Activated CD4-positive, alpha-beta memory T cell treated with anti-CD3 and anti-CD28 coated beads for 36 hours (primary cell): ENCODE data around the gene LIFR. TPM values are rescaled to one million over a fixed set of nuclear protein-coding genes. Genes with fewer than 3 reads are reported as not detected.

ENCODE experiments used
- CTCF ChIA-PET: fragments of 350-600 bp; sonication (Branson Sonifier 250); formaldehyde crosslinking; loops from one replicate; lab custom pipeline; 2021; ENCODE audit warnings: antibody characterized with exemption, inconsistent platforms; lab: Charles Lee
- POLR2A ChIA-PET: fragments of 350-600 bp; sonication (Branson Sonifier 250); formaldehyde crosslinking; loops from one replicate; lab custom pipeline; 2021; ENCODE audit warnings: antibody characterized with exemption; lab: Charles Lee
- DNase-seq: peaks from one replicate; pipeline ENCODE4 v3.0.0-alpha.2; 2020
- H3K27ac Mint-ChIP-seq: one replicate; pipeline ENCODE4 v1.8.0; 2021; ENCODE audit warnings: mixed read lengths
- H3K27me3 Mint-ChIP-seq: one replicate; pipeline ENCODE4 v1.8.0; 2021; ENCODE audit warnings: mixed read lengths
- H3K36me3 Mint-ChIP-seq: one replicate; pipeline ENCODE4 v1.8.0; 2021; ENCODE audit warnings: mixed read lengths
- H3K4me1 Mint-ChIP-seq: one replicate; pipeline ENCODE4 v1.8.0; 2021; ENCODE audit warnings: low read depth, mixed read lengths
- H3K4me3 Mint-ChIP-seq: one replicate; pipeline ENCODE4 v1.8.0; 2021; ENCODE audit warnings: mild to moderate bottlenecking, mixed read lengths
- H3K9me3 Mint-ChIP-seq: one replicate; pipeline ENCODE4 v1.8.0; 2021; ENCODE audit warnings: mixed read lengths
- intact Hi-C: fragments of 100-400 bp; cut with micrococcal nuclease; formaldehyde crosslinking; loops from one replicate; pipeline ENCODE4 v1.15.1; 2023
- total RNA-seq, 2 experiments: library from RNA; stranded (reverse); gene quantifications; one replicate each; pipeline ENCODE4 v1.2.3, GENCODE V29; 2021

Gene LIFR
- total RNA-seq, 2 experiments from 2014 or later = 0.05 to 0.14 TPM

GRCh38 chr5:38596981-38597380, 40.5 kb upstream of the LIFR start:
- no peak for DNase-seq
- intact Hi-C loops = no loop called here
- Mint-ChIP-seq H3K36me3 (no peaks in the 10 kb centered on the region), H3K9me3 (no peaks in the 10 kb centered on the region), H3K27me3 (peaks cover 6% of the 10 kb centered on the region), H3K27ac (no peak overlapping the region), H3K4me3 (no peak overlapping the region), H3K4me1 (no peaks in the 10 kb centered on the region)
- ChIA-PET CTCF (no interaction called here), POLR2A (no interaction called here)

GRCh38 chr5:38595132-38595745, 38.8 kb upstream of the LIFR start:
- no peak for DNase-seq
- ChIA-PET POLR2A (no interaction called here), CTCF (interaction anchor here (1.5 kb wide), 1 partner anchor 16 kb away, joined by 3 read pairs; no protein-coding TSS in a partner anchor)
- intact Hi-C loops = no loop called here
- Mint-ChIP-seq H3K36me3 (no peaks in the 10 kb centered on the region), H3K4me1 (no peaks in the 10 kb centered on the region), H3K27ac (no peak overlapping the region), H3K9me3 (no peaks in the 10 kb centered on the region), H3K27me3 (peaks cover 6% of the 10 kb centered on the region), H3K4me3 (no peak overlapping the region)

DNA sequence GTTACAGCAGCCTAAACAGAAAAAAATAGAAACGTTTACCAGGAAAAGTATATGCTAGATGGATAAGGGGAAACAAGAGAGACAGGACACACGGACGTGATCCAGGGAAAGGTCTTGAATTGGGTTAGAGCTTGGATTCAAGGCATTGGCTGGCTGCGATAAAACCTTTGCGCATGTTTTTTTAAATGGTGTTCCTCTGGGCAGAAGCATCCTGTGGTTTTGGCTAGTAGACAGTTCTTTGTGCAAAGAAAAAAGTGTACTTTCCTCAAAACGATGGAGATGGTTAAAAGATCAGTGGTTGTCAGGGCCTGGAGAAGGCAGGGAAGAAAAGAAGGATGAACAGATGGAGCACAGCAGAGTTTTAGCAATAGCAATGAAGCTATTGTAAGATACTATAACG, 37.5 kb upstream of the LIFR start:
- ChIA-PET POLR2A (no interaction called here), CTCF (interaction anchor here (1.5 kb wide), 1 partner anchor 14 kb away, joined by 3 read pairs; no protein-coding TSS in a partner anchor)
- no peaks in the 10 kb centered on the region for H3K9me3 Mint-ChIP-seq
- H3K4me3 Mint-ChIP-seq = no peak overlapping the region
- H3K27ac Mint-ChIP-seq = no peak overlapping the region
- H3K36me3 Mint-ChIP-seq = no peaks in the 10 kb centered on the region
- DNase-seq = no peak
- H3K4me1 Mint-ChIP-seq = no peaks in the 10 kb centered on the region
- peaks cover 6% of the 10 kb centered on the region for H3K27me3 Mint-ChIP-seq
- intact Hi-C loops = no loop called here

DNA sequence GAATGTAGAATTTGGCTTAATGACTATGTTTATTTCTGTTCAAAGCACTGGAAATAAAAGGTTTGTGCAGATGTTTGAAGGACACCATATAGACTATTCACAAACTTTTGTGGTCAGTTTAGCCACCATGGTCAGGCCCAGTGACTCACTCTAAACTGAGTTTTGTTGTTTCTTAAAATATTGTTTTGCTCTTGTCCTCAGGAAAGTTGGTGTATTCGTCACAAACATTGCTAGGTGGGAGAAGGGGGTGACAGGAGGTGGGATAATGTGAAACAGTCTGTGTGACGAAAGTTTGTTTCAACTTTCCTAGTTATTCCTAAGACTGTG, 35.0 kb upstream of the LIFR start:
- Mint-ChIP-seq H3K27ac (no peak overlapping the region), H3K36me3 (no peaks in the 10 kb centered on the region), H3K4me3 (no peak overlapping the region), H3K4me1 (no peaks in the 10 kb centered on the region), H3K27me3 (no peaks in the 10 kb centered on the region), H3K9me3 (no peaks in the 10 kb centered on the region)
- ChIA-PET CTCF (no interaction called here), POLR2A (no interaction called here)
- no peak for DNase-seq
- intact Hi-C loops = no loop called here

DNA sequence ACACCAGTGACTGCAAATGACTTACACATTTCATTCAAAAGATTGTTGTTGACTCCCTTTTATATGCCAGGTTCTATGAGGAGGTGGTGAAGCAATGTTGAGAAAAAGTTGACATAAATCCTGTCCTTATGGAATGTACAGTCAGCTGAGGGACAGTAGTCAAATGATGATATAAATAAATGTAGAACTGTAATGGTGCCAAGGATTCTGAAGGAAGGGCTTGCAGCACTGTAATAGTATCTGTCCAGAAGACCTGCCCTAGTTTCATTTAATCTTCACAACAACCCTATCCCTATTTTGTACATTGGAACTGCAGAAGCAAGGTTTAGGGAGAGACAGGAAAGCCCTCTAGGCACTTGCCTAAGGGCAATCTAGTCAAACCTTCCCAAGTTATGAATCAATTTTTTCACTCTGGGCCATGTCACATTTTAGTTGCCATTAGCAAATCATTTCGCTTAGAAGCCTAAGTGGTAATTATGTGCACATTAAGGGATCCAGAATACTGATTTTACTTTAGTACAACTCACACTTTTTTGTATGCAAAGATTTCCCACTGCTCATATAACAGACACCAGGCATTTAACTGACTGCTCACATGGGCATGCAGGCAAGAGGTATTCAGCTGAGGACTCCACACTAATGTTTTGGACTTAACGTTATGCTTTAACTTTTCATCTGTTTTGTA, 34.5 kb upstream of the LIFR start:
- Mint-ChIP-seq H3K9me3 (no peaks in the 10 kb centered on the region), H3K27ac (no peak overlapping the region), H3K27me3 (peaks cover 2% of the 10 kb centered on the region), H3K4me1 (no peaks in the 10 kb centered on the region), H3K36me3 (no peaks in the 10 kb centered on the region), H3K4me3 (no peak overlapping the region)
- POLR2A ChIA-PET = no interaction called here
- CTCF ChIA-PET = no interaction called here
- intact Hi-C loops = no loop called here
- DNase-seq = no peak

GRCh38 chr5:38589629-38590028, 33.2 kb upstream of the LIFR start:
- CTCF ChIA-PET = no interaction called here
- intact Hi-C loops = no loop called here
- POLR2A ChIA-PET = no interaction called here
- peaks cover 8% of the 10 kb centered on the region for H3K27me3 Mint-ChIP-seq
- H3K27ac Mint-ChIP-seq = no peak overlapping the region
- no peak for DNase-seq
- no peaks in the 10 kb centered on the region for H3K9me3 Mint-ChIP-seq
- no peaks in the 10 kb centered on the region for H3K36me3 Mint-ChIP-seq
- no peaks in the 10 kb centered on the region for H3K4me1 Mint-ChIP-seq
- no peak overlapping the region for H3K4me3 Mint-ChIP-seq

- H3K36me3 Mint-ChIP-seq = no peaks in the 10 kb centered on the region
- H3K9me3 Mint-ChIP-seq = no peaks in the 10 kb centered on the region
- DNase-seq = no peak
- ChIA-PET CTCF (no interaction called here), POLR2A (no interaction called here)
- H3K4me1 Mint-ChIP-seq = peaks cover 4% of the 10 kb centered on the region
- intact Hi-C loops = no loop called here
- H3K27me3 Mint-ChIP-seq = peaks cover 30% of the 10 kb centered on the region
- no peak overlapping the region for H3K4me3 Mint-ChIP-seq
- no peak overlapping the region for H3K27ac Mint-ChIP-seq
Observed at GRCh38 chr5:38585816-38586215, 29.4 kb upstream of the LIFR start.

- H3K4me1 Mint-ChIP-seq = peaks cover 4% of the 10 kb centered on the region
- H3K9me3 Mint-ChIP-seq = no peaks in the 10 kb centered on the region
- H3K27ac Mint-ChIP-seq = no peak overlapping the region
- H3K4me3 Mint-ChIP-seq = no peak overlapping the region
- intact Hi-C loops = no loop called here
- peaks cover 38% of the 10 kb centered on the region for H3K27me3 Mint-ChIP-seq
- ChIA-PET POLR2A (no interaction called here), CTCF (no interaction called here)
- H3K36me3 Mint-ChIP-seq = no peaks in the 10 kb centered on the region
- DNase-seq = no peak
Observed at GRCh38 chr5:38583500-38583899, 27.1 kb upstream of the LIFR start.

DNA sequence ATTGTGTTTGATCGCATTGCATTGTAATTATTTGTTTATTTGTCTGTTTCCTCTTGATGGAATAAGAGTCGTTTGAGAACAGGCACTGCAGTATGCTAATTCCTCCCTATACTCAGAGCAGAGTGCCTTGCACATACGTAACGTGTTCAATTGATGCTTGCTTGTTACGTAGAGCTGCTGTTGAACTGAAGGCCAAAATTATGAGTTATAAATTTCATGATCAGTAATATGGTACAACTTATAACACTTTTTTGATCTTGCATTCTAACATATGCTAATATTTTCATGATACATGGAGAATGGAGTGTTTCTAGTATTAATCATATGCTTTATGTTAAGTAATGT, 26.5 kb upstream of the LIFR start:
- H3K4me1 Mint-ChIP-seq = peaks cover 4% of the 10 kb centered on the region
- CTCF ChIA-PET = no interaction called here
- H3K36me3 Mint-ChIP-seq = no peaks in the 10 kb centered on the region
- H3K27me3 Mint-ChIP-seq = peaks cover 38% of the 10 kb centered on the region
- H3K27ac Mint-ChIP-seq = no peak overlapping the region
- no peak for DNase-seq
- H3K4me3 Mint-ChIP-seq = no peak overlapping the region
- H3K9me3 Mint-ChIP-seq = no peaks in the 10 kb centered on the region
- POLR2A ChIA-PET = no interaction called here
- intact Hi-C loops = no loop called here

- H3K4me3 Mint-ChIP-seq = no peak overlapping the region
- H3K4me1 Mint-ChIP-seq = peaks cover 4% of the 10 kb centered on the region
- H3K27ac Mint-ChIP-seq = no peak overlapping the region
- peaks cover 38% of the 10 kb centered on the region for H3K27me3 Mint-ChIP-seq
- CTCF ChIA-PET = no interaction called here
- H3K9me3 Mint-ChIP-seq = no peaks in the 10 kb centered on the region
- intact Hi-C loops = no loop called here
- no peak for DNase-seq
- no peaks in the 10 kb centered on the region for H3K36me3 Mint-ChIP-seq
- POLR2A ChIA-PET = no interaction called here
Observed at GRCh38 chr5:38582293-38582974, 26.0 kb upstream of the LIFR start.

GRCh38 chr5:38581597-38581996, 25.2 kb upstream of the LIFR start:
- Mint-ChIP-seq H3K9me3 (no peaks in the 10 kb centered on the region), H3K4me3 (no peak overlapping the region), H3K36me3 (no peaks in the 10 kb centered on the region), H3K27ac (no peak overlapping the region), H3K27me3 (peaks cover 38% of the 10 kb centered on the region), H3K4me1 (peaks cover 4% of the 10 kb centered on the region)
- intact Hi-C loops = no loop called here
- CTCF ChIA-PET = no interaction called here
- POLR2A ChIA-PET = no interaction called here
- DNase-seq = no peak

GRCh38 chr5:38579105-38579504, 22.7 kb upstream of the LIFR start:
- Mint-ChIP-seq H3K4me1 (peaks cover 4% of the 10 kb centered on the region), H3K27me3 (peaks cover 26% of the 10 kb centered on the region), H3K36me3 (no peaks in the 10 kb centered on the region), H3K4me3 (no peak overlapping the region), H3K9me3 (no peaks in the 10 kb centered on the region), H3K27ac (no peak overlapping the region)
- DNase-seq = no peak
- ChIA-PET CTCF (interaction anchor here (1.0 kb wide), 1 partner anchor 15 kb away, joined by 3 read pairs; no protein-coding TSS in a partner anchor), POLR2A (no interaction called here)
- intact Hi-C loops = no loop called here
